Skeletal muscle satellite cell (primary cell): ENCODE data around the gene SERTAD1. TPM values are rescaled to one million over a fixed set of nuclear protein-coding genes. Genes with fewer than 3 reads are reported as not detected.

Experiments
- H3K27me3 ChIP-seq: 2 replicates; pipeline ENCODE4 v1.7.0; 2013; ENCODE audit warnings: low read length; ENCODE audit not compliant: control insufficient read depth, insufficient read depth
- H3K36me3 ChIP-seq: 2 replicates; pipeline ENCODE4 v1.7.0; 2013; ENCODE audit warnings: mild to moderate bottlenecking, control low read depth, low read length; ENCODE audit not compliant: insufficient read depth
- H3K4me1 ChIP-seq: 2 replicates; pipeline ENCODE4 v1.7.0; 2013; ENCODE audit warnings: low read length; ENCODE audit not compliant: control insufficient read depth, insufficient read depth
- H3K4me2 ChIP-seq: 2 replicates; pipeline ENCODE4 v1.7.0; 2013; ENCODE audit warnings: mild to moderate bottlenecking, low read length
- H3K4me3 ChIP-seq: 2 replicates; pipeline ENCODE4 v1.7.0; 2013; ENCODE audit warnings: low read length
- H3K9ac ChIP-seq: 2 replicates; pipeline ENCODE4 v1.7.0; 2013; ENCODE audit warnings: mild to moderate bottlenecking, low read depth, low read length, moderate library complexity
- H3K9me3 ChIP-seq: replicated peaks from 2 replicates; pipeline ENCODE4 v1.7.0; 2013; ENCODE audit warnings: mild to moderate bottlenecking, control low read depth, low read length
- small RNA-seq: library from RNA; depleted of rRNA; stranded (forward); fragments of <200 nt; gene quantifications from one replicate; pipeline ENCODE3, GENCODE V24; 2012

Gene SERTAD1

DNA sequence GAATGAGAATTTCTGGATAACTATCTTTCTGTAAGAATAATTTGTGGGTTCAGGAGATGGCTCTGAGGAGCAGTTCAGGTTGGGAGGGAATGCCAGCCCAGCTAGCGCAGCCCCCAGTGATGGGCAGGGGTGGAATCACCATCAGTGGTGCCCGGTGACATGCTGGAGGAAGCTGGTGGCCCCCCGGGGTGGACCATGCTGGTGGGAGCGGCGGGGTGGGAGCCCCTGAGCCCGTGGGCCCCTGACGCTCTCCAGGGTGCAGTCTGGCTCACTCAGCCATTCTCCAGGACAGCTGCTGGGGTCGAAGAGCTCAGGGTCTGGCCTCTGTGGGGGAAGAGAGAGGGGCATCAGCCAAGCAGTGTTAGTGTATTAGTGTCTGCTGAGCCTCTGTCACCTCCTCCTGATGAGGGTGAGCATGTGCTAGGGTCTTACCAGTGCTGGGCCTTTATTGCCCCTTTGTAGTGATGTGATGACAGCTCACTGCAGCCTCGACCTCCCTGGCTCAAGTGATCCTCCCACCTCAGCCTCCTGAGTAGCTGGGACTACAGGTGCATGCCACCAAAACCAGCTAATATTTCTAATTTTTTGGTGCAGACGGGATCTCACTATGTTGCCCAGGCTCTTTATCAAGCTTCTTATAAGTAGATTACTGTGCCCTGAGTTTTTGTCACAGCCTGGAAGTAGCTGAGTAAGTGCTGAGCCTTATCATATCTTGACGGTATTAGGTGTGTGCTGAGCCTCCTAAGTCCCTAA, 46.2 kb downstream of the SERTAD1 start:
- Histone ChIP-seq H3K4me2 (no peak overlapping the region), H3K27me3 (no peaks in the 10 kb centered on the region), H3K4me3 (no peak overlapping the region), H3K36me3 (peaks cover 4% of the 10 kb centered on the region), H3K9me3 (no peaks in the 10 kb centered on the region), H3K9ac (no peak overlapping the region), H3K4me1 (no peaks in the 10 kb centered on the region)

GRCh38 chr19:40378509-40378908, 47.3 kb downstream of the SERTAD1 start:
- H3K27me3 ChIP-seq = no peaks in the 10 kb centered on the region
- no peaks in the 10 kb centered on the region for H3K4me1 ChIP-seq
- no peak overlapping the region for H3K4me3 ChIP-seq
- no peak overlapping the region for H3K4me2 ChIP-seq
- H3K36me3 ChIP-seq = peaks cover 11% of the 10 kb centered on the region
- no peak overlapping the region for H3K9ac ChIP-seq
- H3K9me3 ChIP-seq = no peaks in the 10 kb centered on the region

- no peaks in the 10 kb centered on the region for H3K27me3 ChIP-seq
- H3K9me3 ChIP-seq = no peaks in the 10 kb centered on the region
- H3K36me3 ChIP-seq = peaks cover 14% of the 10 kb centered on the region
- H3K9ac ChIP-seq = no peak overlapping the region
- H3K4me2 ChIP-seq = no peak overlapping the region
- H3K4me1 ChIP-seq = no peaks in the 10 kb centered on the region
- no peak overlapping the region for H3K4me3 ChIP-seq
These were observed 47.9 kb downstream of the SERTAD1 start for GRCh38 chr19:40377876-40378385.

GRCh38 chr19:40376286-40376862, 49.4 kb downstream of the SERTAD1 start:
- no peaks in the 10 kb centered on the region for H3K27me3 ChIP-seq
- no peak overlapping the region for H3K9ac ChIP-seq
- H3K4me3 ChIP-seq = no peak overlapping the region
- H3K36me3 ChIP-seq = peaks cover 28% of the 10 kb centered on the region
- H3K4me1 ChIP-seq = no peaks in the 10 kb centered on the region
- H3K4me2 ChIP-seq = no peak overlapping the region
- H3K9me3 ChIP-seq = no peaks in the 10 kb centered on the region

DNA sequence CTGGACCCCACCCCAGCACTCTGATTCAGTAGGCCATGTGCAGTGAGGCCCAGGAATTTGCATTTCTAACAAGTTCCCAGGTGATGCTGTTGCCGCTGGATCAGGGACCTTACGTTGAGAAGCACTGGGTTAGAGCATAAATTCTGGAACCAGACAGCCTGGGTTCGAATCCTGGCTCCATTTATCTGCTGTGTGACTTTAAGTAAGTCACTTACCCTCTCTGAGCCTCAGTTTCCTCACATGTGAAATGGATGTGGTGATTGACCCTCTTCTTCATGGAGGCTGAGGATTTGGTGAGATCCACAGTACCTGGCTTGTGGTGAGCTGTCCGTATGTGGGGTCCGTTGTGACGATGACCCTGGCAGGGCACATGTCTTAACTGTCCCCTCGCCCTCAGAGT, 51.7 kb downstream of the SERTAD1 start:
- Histone ChIP-seq H3K4me2 (no peak overlapping the region), H3K36me3 (peaks cover 41% of the 10 kb centered on the region), H3K4me3 (no peak overlapping the region)

DNA sequence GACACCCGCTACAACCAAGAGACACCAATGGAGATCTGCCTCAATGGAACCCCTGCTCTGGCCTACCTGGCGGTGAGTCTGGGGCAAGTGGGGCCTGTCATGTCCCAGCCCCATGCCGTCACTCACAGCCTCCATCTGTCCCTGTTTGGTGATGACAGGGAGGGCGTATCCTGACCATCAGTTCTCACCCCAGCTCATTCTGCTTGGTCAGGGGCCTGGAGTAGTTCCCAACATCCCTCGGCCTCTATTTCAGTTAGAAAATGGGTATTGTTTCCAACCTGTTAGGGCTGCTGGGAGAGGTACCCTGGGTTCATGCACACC, 54.0 kb downstream of the SERTAD1 start:
- peaks cover 45% of the 10 kb centered on the region for H3K36me3 ChIP-seq
- H3K4me3 ChIP-seq = no peak overlapping the region
- H3K9me3 ChIP-seq = no peaks in the 10 kb centered on the region
- no peaks in the 10 kb centered on the region for H3K4me1 ChIP-seq
- H3K4me2 ChIP-seq = no peak overlapping the region
- H3K27me3 ChIP-seq = no peaks in the 10 kb centered on the region
- no peak overlapping the region for H3K9ac ChIP-seq

More for the DNA sequence above, 51.7 kb downstream of the SERTAD1 start:
- Histone ChIP-seq H3K4me1 (no peaks in the 10 kb centered on the region), H3K9ac (no peak overlapping the region), H3K9me3 (no peaks in the 10 kb centered on the region), H3K27me3 (no peaks in the 10 kb centered on the region)

Small RNA genes lying within 50 kb of the gene (small RNA-seq; reads per million reads assigned to genes)
- not detected for gene RF00017
